SK-N-SH treated with all-trans-retinoic acid at 6 μM for 48 hours (cell line): ENCODE data around the gene TRPC5OS.

Source experiments
- ATAC-seq: fragments of 200-7000 bp; cut with Tn5 transposase; 3 replicates; pipeline ENCODE4 v1.9.1; 2020; ENCODE audit warnings: mild to moderate bottlenecking, moderate library complexity
- ARNTL ChIP-seq: fragments of 450-650 bp; formaldehyde crosslinking; IDR thresholded peaks from 2 replicates; pipeline ENCODE4 v1.5.0; 2020; ENCODE audit warnings: low read depth, mild to moderate bottlenecking, moderate library complexity, borderline replicate concordance
- BACH2 ChIP-seq: fragments of 250-450 bp; sonication (Bioruptor Pico); IDR thresholded peaks from 2 replicates; pipeline ENCODE4 v1.9.0; 2021; ENCODE audit warnings: mild to moderate bottlenecking, borderline replicate concordance
- CSDC2 ChIP-seq: fragments of 250-450 bp; sonication (Bioruptor Pico); IDR thresholded peaks from 2 replicates; pipeline ENCODE4 v1.5.0; 2020; ENCODE audit warnings: mild to moderate bottlenecking, moderate library complexity
- ESRRG ChIP-seq: fragments of 250-450 bp; sonication (Bioruptor Pico); IDR thresholded peaks from 2 replicates; pipeline ENCODE4 v1.6.1; 2021; ENCODE audit warnings: mild to moderate bottlenecking
- GLIS3 ChIP-seq: fragments of 250-450 bp; sonication (Bioruptor Pico); IDR thresholded peaks from 2 replicates; pipeline ENCODE4 v1.5.0; 2020; ENCODE audit warnings: mild to moderate bottlenecking, moderate library complexity
- ISL1 ChIP-seq: fragments of 250-450 bp; sonication (Bioruptor Pico); IDR thresholded peaks from 2 replicates; pipeline ENCODE4 v2.1.2; 2022; ENCODE audit warnings: mild to moderate bottlenecking, moderate library complexity
- OSR1 ChIP-seq: fragments of 250-450 bp; sonication (Bioruptor Pico); IDR thresholded peaks from 2 replicates; pipeline ENCODE4 v1.8.0; 2022; ENCODE audit warnings: moderate library complexity, mild to moderate bottlenecking, inconsistent platforms
- PPARA ChIP-seq: fragments of 250-450 bp; sonication (Bioruptor Pico); IDR thresholded peaks from 2 replicates; pipeline ENCODE4 v1.5.0; 2020; ENCODE audit warnings: mild to moderate bottlenecking, borderline replicate concordance
- RARB ChIP-seq: fragments of 250-450 bp; sonication (Bioruptor Pico); IDR thresholded peaks from 2 replicates; pipeline ENCODE4 v1.8.0; 2021; ENCODE audit warnings: mild to moderate bottlenecking, moderate library complexity
- SNAI2 ChIP-seq: fragments of 250-450 bp; sonication (Bioruptor Pico); IDR thresholded peaks from 2 replicates; pipeline ENCODE4 v1.5.0; 2020; ENCODE audit warnings: mild to moderate bottlenecking, moderate library complexity
- TCF4 ChIP-seq: fragments of 250-450 bp; sonication (Bioruptor Pico); IDR thresholded peaks from 2 replicates; pipeline ENCODE4 v1.8.0; 2021; ENCODE audit warnings: mild to moderate bottlenecking, moderate library complexity, borderline replicate concordance
- TOX ChIP-seq: fragments of 250-450 bp; sonication (Bioruptor Pico); IDR thresholded peaks from 2 replicates; pipeline ENCODE4 v1.8.0; 2021; ENCODE audit warnings: mild to moderate bottlenecking, moderate library complexity, borderline replicate concordance
- ZFP3 ChIP-seq: fragments of 250-450 bp; sonication (Bioruptor Pico); IDR thresholded peaks from 2 replicates; pipeline ENCODE4 v1.5.0; 2020; ENCODE audit warnings: mild to moderate bottlenecking, moderate library complexity
- ZFP30 ChIP-seq: fragments of 450-650 bp; formaldehyde crosslinking; IDR thresholded peaks from 2 replicates; pipeline ENCODE4 v1.5.0; 2022; ENCODE audit warnings: mild to moderate bottlenecking, moderate library complexity
- ZNF565 ChIP-seq: fragments of 450-650 bp; formaldehyde crosslinking; conservative IDR thresholded peaks from 2 replicates; pipeline ENCODE4 v1.5.0; 2020; ENCODE audit warnings: low read depth, mild to moderate bottlenecking, moderate library complexity
- TF ChIP-seq, protein P1 (sequence below): fragments of 250-450 bp; sonication (Bioruptor Pico); IDR thresholded peaks from 2 replicates; pipeline ENCODE4 v1.8.0; 2020; ENCODE audit warnings: mild to moderate bottlenecking, moderate library complexity, borderline replicate concordance
- TF ChIP-seq, protein P2 (sequence below): fragments of 250-450 bp; sonication (Bioruptor Pico); IDR thresholded peaks from 2 replicates; pipeline ENCODE4 v1.5.1; 2021; ENCODE audit warnings: mild to moderate bottlenecking, moderate library complexity
- TF ChIP-seq, protein P3 (sequence below): fragments of 250-450 bp; sonication (Bioruptor Pico); IDR thresholded peaks from 2 replicates; pipeline ENCODE4 v1.8.0; 2021; ENCODE audit warnings: low read depth, mild to moderate bottlenecking, moderate library complexity, borderline replicate concordance
- TF ChIP-seq, protein P4 (sequence below): fragments of 250-450 bp; sonication (Bioruptor Pico); IDR thresholded peaks from 2 replicates; pipeline ENCODE4 v1.5.0; 2020; ENCODE audit warnings: mild to moderate bottlenecking, moderate library complexity

Gene TRPC5OS

DNA sequence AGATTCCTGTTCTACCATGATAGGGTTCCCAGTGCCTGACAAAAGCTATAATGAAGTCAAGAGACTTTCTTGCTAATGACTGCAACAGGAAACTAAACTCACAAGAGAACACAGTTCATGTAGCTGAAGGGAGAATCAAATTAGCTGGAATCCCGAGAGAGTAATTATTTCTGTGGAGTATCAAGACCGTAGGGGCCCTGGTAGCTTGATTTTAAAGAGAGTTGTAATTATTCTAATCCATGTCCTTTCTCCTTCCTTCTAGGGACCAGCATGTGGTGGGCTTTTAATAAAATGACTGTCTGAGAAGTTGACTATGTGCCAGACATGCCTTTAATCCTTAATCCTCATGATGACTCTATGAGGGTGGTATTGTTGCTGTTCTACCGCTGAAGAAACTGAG, 1.7 kb upstream of the TRPC5OS start:
- ATAC-seq: no peak
- no peak for TF ChIP-seq ESRRG (CRISPR knock-in tag)
- no peak for TF ChIP-seq BACH2 (CRISPR knock-in tag)
- TF ChIP-seq ZFP30 (CRISPR knock-in tag): no peak
- no peak for TF ChIP-seq OSR1 (CRISPR knock-in tag)
- no peak for TF ChIP-seq ARNTL (CRISPR knock-in tag)
- TF ChIP-seq, protein P1, sequence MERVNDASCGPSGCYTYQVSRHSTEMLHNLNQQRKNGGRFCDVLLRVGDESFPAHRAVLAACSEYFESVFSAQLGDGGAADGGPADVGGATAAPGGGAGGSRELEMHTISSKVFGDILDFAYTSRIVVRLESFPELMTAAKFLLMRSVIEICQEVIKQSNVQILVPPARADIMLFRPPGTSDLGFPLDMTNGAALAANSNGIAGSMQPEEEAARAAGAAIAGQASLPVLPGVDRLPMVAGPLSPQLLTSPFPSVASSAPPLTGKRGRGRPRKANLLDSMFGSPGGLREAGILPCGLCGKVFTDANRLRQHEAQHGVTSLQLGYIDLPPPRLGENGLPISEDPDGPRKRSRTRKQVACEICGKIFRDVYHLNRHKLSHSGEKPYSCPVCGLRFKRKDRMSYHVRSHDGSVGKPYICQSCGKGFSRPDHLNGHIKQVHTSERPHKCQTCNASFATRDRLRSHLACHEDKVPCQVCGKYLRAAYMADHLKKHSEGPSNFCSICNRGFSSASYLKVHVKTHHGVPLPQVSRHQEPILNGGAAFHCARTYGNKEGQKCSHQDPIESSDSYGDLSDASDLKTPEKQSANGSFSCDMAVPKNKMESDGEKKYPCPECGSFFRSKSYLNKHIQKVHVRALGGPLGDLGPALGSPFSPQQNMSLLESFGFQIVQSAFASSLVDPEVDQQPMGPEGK (CRISPR knock-in tag): no peak
- TF ChIP-seq, protein P2, sequence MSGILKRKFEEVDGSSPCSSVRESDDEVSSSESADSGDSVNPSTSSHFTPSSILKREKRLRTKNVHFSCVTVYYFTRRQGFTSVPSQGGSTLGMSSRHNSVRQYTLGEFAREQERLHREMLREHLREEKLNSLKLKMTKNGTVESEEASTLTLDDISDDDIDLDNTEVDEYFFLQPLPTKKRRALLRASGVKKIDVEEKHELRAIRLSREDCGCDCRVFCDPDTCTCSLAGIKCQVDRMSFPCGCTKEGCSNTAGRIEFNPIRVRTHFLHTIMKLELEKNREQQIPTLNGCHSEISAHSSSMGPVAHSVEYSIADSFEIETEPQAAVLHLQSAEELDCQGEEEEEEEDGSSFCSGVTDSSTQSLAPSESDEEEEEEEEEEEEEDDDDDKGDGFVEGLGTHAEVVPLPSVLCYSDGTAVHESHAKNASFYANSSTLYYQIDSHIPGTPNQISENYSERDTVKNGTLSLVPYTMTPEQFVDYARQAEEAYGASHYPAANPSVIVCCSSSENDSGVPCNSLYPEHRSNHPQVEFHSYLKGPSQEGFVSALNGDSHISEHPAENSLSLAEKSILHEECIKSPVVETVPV (CRISPR knock-in tag): no peak
- TF ChIP-seq ZFP3 (CRISPR knock-in tag): no peak
- TF ChIP-seq TCF4 (CRISPR knock-in tag): no peak
- no peak for TF ChIP-seq RARB
- TF ChIP-seq CSDC2 (CRISPR knock-in tag): no peak
- no peak for TF ChIP-seq GLIS3
- no peak for TF ChIP-seq SNAI2
- TF ChIP-seq ZNF565 (CRISPR knock-in tag): no peak
- TF ChIP-seq, protein P3, sequence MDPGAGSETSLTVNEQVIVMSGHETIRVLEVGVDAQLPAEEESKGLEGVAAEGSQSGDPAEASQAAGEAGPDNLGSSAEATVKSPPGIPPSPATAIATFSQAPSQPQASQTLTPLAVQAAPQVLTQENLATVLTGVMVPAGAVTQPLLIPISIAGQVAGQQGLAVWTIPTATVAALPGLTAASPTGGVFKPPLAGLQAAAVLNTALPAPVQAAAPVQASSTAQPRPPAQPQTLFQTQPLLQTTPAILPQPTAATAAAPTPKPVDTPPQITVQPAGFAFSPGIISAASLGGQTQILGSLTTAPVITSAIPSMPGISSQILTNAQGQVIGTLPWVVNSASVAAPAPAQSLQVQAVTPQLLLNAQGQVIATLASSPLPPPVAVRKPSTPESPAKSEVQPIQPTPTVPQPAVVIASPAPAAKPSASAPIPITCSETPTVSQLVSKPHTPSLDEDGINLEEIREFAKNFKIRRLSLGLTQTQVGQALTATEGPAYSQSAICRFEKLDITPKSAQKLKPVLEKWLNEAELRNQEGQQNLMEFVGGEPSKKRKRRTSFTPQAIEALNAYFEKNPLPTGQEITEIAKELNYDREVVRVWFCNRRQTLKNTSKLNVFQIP (CRISPR knock-in tag): no peak
- no peak for TF ChIP-seq PPARA

- ATAC-seq: no peak
- no peak for TF ChIP-seq ISL1 (CRISPR knock-in tag)
- TF ChIP-seq BACH2 (CRISPR knock-in tag): no peak
These were observed 665 bp downstream of the TRPC5OS start for GRCh38 chrX:111876646-111877045.

DNA sequence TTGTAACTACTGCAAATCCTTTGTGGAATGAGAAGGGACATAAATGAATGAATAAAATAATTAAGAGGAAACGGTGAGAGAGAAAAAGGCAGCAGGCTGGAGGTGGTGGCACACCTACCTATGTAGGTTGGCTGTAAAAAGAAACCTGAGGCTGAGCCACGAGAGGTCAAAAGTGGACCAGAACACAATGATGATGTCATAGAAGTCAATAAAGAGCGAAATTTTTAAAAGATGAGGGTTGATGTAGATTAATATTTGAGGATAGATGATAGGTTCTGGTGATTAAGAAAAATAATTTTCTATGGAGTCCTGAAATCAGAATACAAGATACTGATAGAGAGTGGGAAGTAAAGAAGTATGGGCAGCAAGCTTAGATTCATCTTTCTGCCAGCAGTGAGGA, 1.7 kb downstream of the TRPC5OS start:
- no peak for ATAC-seq
- TF ChIP-seq CSDC2 (CRISPR knock-in tag): no peak
- TF ChIP-seq TOX (CRISPR knock-in tag): no peak
- no peak for TF ChIP-seq TCF4 (CRISPR knock-in tag)

DNA sequence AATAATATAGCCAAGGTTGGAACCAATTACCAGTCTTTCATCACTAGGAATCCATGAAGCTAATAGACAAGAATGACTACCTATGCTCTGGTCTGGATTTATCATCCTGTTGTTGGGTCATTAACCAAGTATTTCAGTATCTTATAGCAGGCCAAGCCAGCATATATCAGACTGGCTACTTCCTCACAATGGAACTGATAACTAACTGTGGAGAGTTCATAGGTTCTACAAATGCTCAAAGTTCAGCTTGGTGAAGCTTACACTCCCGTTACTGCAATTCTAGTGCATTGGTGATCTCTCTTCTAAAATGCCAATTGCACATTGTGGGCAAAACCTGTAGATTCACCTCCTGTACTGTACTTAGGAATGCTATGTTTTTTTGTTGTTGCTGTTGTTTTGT, 4.8 kb downstream of the TRPC5OS start:
- no peak for ATAC-seq

More for the DNA sequence above, 4.8 kb downstream of the TRPC5OS start:
- TF ChIP-seq SNAI2 (no peak), GLIS3 (no peak), PPARA (no peak), ZFP3 (CRISPR knock-in tag) (no peak), TOX (CRISPR knock-in tag) (no peak), ZNF565 (CRISPR knock-in tag) (no peak), ARNTL (CRISPR knock-in tag) (no peak), OSR1 (CRISPR knock-in tag) (no peak), ZFP30 (CRISPR knock-in tag) (no peak), ISL1 (CRISPR knock-in tag) (no peak)
- TF ChIP-seq, protein P4, sequence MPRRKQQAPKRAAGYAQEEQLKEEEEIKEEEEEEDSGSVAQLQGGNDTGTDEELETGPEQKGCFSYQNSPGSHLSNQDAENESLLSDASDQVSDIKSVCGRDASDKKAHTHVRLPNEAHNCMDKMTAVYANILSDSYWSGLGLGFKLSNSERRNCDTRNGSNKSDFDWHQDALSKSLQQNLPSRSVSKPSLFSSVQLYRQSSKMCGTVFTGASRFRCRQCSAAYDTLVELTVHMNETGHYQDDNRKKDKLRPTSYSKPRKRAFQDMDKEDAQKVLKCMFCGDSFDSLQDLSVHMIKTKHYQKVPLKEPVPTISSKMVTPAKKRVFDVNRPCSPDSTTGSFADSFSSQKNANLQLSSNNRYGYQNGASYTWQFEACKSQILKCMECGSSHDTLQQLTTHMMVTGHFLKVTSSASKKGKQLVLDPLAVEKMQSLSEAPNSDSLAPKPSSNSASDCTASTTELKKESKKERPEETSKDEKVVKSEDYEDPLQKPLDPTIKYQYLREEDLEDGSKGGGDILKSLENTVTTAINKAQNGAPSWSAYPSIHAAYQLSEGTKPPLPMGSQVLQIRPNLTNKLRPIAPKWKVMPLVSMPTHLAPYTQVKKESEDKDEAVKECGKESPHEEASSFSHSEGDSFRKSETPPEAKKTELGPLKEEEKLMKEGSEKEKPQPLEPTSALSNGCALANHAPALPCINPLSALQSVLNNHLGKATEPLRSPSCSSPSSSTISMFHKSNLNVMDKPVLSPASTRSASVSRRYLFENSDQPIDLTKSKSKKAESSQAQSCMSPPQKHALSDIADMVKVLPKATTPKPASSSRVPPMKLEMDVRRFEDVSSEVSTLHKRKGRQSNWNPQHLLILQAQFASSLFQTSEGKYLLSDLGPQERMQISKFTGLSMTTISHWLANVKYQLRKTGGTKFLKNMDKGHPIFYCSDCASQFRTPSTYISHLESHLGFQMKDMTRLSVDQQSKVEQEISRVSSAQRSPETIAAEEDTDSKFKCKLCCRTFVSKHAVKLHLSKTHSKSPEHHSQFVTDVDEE (CRISPR knock-in tag): no peak
